Suppressor macrophage (primary cell): Measurements from ENCODE around the gene THEMIS2.
A peak's percentile ranks its signal among the peaks of the same experiment; 100 is the strongest.

ENCODE experiments used
- DNase-seq, 4 experiments: peaks; one replicate each; pipeline ENCODE4 v3.0.0-alpha.2; 2020 to 2022

The THEMIS2 gene

DNA sequence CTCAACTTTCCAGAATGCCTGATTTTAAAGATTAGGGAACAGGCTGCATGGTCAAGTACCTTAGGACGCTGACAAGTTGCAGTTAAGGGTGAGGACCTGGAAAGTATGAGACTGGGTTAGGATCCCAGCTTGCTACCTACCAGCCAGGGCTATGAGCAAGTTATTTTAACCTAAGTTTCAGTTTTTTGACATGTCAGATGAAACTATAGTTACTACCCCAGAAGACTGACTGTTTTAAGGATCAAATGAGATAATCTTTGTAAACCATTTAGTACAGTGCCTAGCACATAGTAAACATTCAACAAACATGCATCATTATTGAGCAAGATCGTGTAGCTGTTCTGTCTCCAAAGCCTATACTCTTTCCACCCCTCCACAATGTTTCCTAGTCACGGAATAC, 14.4 kb downstream of the THEMIS2 start:
- DNase-seq, result no peak

DNA sequence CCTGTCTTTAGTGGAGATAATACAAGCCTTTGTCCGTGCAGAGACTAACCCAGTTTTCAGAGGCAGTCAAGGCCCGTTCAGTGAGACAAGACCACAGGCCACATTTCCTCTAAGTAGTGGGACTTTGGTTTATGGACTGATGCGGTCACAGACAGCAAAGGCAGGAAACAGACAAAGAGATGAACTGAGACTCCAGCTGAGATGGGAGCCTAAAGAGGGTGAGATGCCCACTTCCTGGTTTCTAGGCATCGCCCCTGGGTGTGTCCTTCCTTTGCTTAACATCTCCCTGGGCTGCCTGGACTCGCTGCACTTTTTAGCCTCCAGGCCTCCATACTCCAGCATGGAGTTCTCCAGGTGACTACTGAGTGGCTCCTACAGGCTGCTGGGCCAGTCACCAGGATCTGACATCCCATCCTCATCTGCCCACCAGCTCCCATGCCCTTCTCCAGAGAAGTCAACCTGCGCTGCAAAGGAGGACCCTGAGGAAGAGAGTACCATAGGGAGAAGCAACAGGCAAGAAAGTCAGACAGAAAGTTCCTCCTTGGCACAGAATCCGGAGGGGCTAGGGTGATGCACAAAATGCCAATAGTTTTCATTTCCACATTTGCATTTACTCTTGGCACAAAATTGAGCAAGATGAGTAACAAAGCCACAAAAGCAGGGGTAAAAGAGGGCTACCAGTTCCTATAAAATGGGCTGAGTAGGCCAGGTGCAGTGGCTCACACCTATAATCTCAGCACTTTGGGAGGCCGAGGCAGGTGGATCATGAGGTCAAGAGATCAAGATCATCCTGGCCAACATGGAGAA, 15.1 kb downstream of the THEMIS2 start:
- DNase-seq, result peak; percentile 51 to 75 (median 66)

DNA sequence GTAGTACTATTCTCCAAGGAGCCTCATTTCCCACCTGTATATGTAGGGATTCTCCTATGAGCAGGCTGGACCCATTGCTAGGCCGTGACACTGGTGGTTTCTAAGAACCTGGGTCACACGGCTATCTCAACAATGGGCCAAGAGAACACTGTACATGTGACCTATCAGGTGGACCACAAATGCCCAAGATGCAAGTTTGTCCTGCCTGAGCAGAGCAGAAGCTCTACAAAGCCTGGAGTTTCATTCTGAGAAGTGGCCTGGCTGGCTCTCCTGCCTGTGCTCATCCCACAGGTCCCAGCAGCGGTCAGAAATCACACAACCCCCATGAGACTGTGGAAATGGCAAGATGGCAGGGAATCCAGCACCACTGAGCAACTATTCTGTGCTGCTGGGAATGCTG, 17.2 kb downstream of the THEMIS2 start:
- DNase-seq, result peak in 2 of 4 experiments; percentile 31 to 38

DNA sequence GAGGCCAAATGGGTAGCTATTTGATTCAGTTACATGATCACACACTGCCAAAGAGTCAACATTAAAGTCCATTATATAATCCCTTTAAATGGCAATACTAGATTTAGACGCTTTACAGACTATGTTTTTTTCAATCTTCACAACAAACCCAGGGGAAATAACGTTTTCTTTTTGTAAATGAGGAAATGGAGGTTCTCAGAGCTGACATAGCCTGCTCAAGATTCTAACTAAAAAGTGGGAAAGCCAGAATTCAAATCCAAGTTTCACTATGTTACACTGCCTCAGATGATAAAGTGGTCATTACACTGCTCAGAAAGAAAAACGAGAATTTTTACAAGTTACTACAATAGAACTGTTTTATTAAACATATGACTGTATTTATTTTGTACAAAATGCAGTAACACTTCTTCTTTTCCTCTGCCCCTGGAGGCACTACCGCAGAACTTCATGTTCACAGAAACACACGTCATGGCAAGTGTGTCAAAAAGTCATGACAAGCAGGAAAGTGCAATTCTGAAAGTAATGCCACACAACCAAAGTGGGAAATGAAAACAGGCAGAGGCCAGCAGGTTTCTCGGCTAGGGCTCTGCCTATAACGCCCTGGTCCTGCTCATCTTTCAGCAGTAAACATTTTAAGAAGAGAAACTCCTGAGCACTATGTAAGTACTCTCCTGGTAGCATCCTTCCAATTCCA, 19.0 kb downstream of the THEMIS2 start:
- DNase-seq, result peak; percentile 82 to 93 (median 88)

DNA sequence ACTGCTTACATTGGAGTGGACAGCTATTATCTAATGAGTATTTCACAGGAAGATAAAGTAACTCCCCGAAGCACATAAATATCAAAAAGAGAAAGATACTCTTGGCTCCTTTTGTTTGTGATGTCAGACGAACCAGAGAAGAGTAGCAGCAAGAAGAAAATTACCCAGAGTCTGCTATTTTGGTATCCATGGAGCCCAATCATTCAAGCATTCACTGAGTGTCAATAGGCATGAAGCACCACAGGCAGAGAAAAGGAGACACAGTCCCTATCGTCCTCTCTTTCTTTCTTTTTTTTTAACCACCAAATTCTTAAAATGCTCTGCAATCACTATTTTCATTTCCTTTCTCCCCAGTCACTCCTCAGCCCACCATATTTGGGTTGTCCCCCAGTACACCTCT, 22.2 kb downstream of the THEMIS2 start:
- no peak for DNase-seq

DNA sequence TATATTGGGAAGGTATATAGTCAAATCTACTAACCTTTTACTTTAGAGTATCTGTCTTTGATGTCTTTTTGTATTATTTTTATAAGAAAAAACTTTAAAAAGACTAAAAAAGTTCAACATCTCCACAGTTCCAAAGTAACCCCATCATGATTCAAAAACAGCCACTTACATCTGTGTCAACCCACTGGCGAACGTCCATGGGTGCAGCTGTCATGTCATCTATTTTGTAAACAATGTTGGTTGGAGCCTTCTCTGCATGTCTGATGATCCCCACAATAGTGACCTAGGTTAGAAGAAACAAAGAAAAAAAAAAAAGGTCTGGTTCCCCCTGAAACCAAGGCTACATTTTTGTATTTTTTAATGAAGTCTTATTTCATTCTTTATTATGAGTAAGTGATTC, 34.4 kb downstream of the THEMIS2 start:
- no peak for DNase-seq

DNA sequence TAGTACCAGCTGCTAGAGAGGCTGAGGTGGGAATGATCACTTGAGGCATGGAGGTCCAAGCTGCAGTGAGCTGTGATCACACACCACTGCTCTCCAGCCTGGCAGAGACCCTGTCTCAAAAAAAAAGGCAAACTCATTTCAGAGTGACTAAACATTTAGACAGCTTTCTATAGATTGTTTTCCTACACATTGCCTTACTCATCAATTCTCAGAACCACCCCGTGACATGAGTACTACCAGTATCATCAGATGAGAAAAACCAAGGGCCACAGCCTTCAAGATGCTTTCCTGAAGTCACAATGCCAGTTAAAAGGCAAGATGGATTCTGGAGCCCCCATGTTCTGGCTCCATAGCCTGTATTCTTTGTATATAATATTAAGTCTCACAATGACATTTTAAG, 40.1 kb downstream of the THEMIS2 start:
- DNase-seq, result no peak

DNA sequence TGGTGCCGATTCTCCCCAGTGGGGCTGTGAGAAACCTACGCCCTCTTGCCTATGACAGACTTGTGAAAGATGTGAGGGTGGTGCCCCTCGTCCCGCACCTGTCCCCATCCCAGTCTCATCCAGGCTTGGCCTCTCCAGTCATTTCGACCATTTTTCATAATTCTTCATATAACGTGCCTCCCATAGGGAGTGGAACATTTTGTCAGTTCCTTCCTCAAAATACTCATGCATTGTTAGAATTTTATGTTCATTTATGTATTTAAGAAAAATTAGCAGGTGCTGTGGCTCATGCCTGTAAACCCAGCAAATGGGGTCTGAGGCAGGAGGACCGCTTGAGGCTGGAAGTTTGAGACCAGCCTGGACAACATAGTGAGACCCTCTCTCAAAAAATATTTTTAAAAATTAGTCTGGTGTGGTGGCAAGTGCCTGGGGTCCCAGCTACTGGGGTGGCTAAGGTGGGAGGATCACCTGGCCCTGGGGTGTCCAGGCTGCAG, 42.8 kb downstream of the THEMIS2 start:
- no peak for DNase-seq

DNA sequence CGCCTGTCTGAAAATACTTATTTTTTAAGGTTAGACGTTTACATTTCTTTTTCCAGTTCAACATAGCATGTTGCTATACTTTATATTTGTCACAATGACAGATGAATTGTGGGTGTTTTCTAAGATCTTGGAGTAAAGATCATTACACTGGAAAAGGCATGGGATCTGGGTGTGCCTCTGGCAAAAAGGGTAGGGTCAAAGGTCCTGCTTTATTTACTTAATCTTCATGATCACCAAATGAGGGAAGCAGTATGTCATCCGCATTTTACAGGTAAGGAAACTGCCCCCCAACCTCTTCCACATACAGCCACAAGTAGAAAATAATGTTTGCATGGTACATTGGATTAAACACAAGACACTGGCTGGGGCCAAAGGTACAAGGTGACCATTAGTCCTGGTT, 49.9 kb downstream of the THEMIS2 start:
- DNase-seq, result no peak

DNA sequence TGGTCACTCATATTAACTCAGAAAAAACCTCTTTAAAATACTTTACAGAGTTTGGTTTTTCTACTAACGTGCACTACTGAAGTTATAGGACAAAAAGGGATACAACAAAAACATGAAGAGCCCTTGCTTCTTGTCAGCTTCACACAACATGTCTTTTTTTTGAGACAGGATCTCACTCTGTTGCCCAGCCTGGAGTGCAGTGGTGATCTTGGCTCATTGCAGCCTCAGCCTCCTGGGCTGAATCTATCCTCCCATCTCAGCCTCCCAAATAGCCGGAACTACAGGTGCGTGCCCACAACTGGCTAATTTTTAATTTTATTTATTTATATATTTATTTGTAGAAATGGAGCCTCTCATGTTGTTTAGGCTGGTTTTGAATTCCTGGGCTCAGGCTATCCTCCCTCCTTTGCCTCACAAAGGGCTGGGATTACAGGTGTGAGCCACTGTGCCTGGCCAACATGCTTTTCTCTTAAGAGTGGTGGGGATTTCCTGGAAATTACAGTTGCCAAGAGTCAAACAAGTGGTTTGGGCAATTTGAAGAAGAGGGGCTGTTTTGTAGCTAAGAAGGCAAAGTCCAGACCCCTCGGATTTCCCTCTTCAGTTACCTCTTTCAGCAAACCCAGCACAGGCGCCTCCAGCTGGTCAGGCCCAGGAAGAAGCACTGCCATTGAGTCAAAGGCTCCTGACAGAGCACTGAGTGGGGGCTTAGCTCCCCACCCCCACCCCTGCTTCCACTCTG, 56.0 kb downstream of the THEMIS2 start:
- DNase-seq, result no peak

DNA sequence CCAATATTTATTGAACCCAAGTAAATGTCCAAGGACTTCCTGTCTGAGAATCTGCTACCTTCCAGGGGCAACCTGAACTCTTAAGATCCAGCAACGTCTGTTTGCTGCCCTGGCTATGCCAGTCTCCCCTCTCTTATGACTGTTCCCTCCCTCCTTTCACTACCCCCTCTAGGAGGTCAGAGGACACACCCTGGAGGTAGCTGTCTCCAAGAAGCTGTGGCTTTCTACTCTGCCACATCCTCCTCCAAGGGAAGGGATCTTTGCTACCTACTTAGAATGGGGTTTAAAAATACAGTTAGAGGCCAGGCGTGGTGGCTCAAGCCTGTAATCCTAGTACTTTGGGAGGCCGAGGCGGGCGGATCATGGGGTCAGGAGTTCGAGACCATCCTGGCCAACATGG, 58.8 kb downstream of the THEMIS2 start:
- DNase-seq, result no peak

DNA sequence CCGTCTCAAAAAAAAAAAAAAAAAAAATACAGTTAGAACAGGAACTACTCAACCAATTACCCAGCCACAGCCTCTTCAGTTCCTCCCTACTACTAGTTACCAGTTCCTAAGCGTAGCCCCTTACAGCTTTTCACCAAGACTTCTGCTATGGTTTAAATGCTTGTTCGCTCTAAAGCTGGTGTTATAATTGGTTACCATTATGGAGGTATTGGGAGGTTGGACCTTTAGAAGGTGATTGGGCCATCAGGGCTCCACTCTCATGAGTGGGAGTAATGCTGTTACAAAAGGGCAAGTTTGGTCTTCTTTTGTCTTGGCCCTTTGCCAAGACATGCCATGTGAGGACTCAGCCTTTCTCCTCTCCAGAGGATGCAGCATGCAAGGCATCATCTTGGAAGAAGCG, 59.4 kb downstream of the THEMIS2 start:
- peak; percentile 70 to 91 (median 81) for DNase-seq

DNA sequence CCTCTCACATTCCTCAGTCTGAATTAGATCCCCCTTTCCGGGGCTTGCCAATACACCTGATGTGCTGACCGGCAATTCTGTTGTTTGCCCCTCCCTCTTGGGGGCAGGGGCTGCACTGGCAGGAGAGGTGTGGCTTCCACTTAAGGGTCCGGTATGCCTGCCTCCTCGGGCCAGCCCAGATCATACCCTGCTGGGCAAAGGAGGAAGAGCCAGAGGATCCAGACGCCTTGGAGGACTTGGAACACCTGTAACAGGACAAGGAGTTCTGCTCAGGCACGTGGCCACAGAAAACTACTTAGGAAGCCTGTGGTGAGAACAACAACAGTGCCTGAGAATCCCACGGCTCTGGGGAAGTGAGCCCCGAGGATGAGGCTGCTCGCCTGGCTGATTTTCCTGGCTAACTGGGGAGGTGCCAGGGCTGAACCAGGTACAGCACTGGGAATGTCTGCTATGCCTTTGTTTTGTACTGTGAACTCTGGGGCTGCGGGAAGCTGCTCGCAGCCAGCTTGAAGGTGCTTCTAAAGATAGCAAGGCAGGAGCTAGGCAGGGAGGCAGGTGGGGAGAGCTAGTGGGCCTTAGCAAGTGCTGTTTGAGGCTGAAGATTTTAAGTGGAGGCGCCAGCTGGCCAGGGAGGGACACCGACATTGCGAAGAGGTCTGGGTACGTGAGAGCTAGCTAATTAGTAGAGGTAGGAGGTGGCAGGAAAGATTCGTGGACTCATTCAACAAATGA, 62.6 kb downstream of the THEMIS2 start, which contains the start of gene SMPDL3B:
Gene SMPDL3B, plus strand, starts transcription at position 183 of the 732 bp plus-strand sequence. Its CDS starts 184 bp downstream, at position 367.
- peak in 2 of 4 experiments; percentile 20 to 27 for DNase-seq

DNA sequence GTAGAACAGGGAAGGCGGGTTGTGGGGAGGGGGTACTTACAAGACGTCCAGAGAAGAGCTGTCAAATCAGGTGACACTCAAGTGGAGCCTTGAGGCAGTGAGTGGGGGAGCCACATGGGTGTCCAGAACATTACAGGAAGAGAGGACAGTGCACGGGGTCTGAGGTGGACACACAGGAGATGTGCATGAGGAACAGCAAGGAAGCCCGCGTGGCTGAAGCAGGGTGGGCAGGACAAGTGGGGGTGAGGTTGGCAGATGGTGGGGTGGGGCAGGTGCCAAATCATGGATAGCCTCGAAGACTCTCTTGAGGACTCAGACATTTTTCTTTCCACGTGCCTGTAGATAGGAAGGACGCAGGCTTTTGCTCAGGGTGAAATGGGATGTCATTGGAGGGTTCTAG, 63.4 kb downstream of the THEMIS2 start:
- no peak for DNase-seq
